Progenitor cell of endocrine pancreas (in vitro differentiated cells): ENCODE data around the gene FSTL1. TPM values are rescaled to one million over a fixed set of nuclear protein-coding genes. Genes with fewer than 3 reads are reported as not detected.

Source experiments
- DNase-seq: peaks from one replicate; pipeline ENCODE4 v3.0.0; 2021; ENCODE audit warnings: low spot score; ENCODE audit not compliant: unreplicated experiment
- H3K27ac Mint-ChIP-seq: 2 replicates; pipeline ENCODE4 v1.8.0; 2021; ENCODE audit warnings: mild to moderate bottlenecking, moderate library complexity, mixed read lengths
- H3K27me3 Mint-ChIP-seq: 2 replicates; pipeline ENCODE4 v1.8.0; 2021; ENCODE audit warnings: mixed read lengths
- H3K36me3 Mint-ChIP-seq: 2 replicates; pipeline ENCODE4 v1.8.0; 2022; ENCODE audit warnings: mixed read lengths; ENCODE audit not compliant: insufficient read depth
- H3K4me1 Mint-ChIP-seq: 2 replicates; pipeline ENCODE4 v1.8.0; 2021; ENCODE audit warnings: low read depth, mixed read lengths
- H3K4me3 Mint-ChIP-seq: 2 replicates; pipeline ENCODE4 v1.8.0; 2021; ENCODE audit warnings: low read depth, mild to moderate bottlenecking, moderate library complexity, mixed read lengths
- H3K9me3 Mint-ChIP-seq: 2 replicates; pipeline ENCODE4 v1.8.0; 2021; ENCODE audit warnings: low read depth, mixed read lengths
- total RNA-seq: library from RNA; stranded (reverse); gene quantifications from 2 replicates; pipeline ENCODE4 v1.2.1, GENCODE V29; 2021
- TF ChIP-seq, protein P1 (sequence below): fragments of 200-600 bp; sonication (generic); IDR thresholded peaks from one replicate; pipeline ENCODE4 v1.5.0; 2021; ENCODE audit warnings: antibody characterized with exemption, mild to moderate bottlenecking; ENCODE audit not compliant: unreplicated experiment

FSTL1 gene
- total RNA-seq, 1 donor from 2014 or later, result 210 TPM

DNA sequence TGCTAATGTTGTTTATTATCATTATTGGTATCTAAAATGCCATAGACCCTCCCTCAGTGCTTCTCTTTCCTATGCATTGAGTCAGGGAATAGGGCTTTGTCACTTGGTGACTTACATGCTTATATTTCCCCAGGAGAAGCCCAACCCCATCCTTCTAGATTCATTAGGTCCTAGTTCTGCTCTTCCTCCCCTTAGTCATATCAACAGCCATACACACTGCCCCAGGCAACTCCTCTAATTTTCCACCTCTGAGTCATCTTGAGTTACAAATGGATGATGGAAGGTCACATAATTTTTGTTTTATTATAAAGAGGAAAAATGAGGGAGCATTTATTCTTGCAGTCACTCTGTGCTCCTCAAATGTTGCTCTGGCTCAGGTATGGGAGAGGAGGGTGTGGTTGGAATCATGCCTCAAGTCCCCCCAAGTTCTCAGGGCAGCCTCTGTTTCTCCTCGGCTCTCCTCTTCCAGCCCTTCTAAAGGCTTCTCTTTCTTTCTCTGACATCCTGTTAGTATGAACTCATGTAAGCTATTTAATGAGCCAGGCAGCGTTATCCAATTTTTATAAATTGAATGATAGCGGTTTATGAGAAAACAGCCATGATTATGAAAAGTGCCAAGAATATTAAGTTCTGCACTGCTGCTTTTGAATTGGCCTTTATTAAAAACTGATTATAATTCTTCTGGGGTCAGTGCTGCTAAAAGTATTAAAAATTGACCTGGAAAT, 45.6 kb upstream of the FSTL1 start:
- H3K27me3 Mint-ChIP-seq, result peaks cover under 1% of the 10 kb centered on the region
- TF ChIP-seq, protein P1, sequence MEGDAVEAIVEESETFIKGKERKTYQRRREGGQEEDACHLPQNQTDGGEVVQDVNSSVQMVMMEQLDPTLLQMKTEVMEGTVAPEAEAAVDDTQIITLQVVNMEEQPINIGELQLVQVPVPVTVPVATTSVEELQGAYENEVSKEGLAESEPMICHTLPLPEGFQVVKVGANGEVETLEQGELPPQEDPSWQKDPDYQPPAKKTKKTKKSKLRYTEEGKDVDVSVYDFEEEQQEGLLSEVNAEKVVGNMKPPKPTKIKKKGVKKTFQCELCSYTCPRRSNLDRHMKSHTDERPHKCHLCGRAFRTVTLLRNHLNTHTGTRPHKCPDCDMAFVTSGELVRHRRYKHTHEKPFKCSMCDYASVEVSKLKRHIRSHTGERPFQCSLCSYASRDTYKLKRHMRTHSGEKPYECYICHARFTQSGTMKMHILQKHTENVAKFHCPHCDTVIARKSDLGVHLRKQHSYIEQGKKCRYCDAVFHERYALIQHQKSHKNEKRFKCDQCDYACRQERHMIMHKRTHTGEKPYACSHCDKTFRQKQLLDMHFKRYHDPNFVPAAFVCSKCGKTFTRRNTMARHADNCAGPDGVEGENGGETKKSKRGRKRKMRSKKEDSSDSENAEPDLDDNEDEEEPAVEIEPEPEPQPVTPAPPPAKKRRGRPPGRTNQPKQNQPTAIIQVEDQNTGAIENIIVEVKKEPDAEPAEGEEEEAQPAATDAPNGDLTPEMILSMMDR, result no peak

DNA sequence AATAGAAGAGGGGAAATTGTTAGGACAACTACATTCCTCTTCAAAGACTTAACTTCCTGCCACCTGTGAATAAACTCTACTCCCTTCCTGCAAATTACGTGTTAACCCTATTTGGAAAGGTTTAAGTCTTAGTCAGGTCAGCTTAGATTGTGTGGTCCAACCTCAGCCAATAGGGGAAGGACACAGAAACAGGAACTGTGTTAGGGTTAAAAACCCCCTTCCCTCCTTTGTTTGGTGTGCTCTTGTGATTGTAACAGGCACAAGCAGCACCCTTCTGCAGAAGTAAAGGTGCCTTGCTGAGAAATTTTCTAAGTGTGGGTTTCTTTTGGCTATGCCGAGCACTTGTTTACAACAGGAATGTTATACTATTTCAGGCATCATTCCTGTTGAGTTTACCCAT, 45.0 kb upstream of the FSTL1 start:
- no peaks in the 10 kb centered on the region for H3K36me3 Mint-ChIP-seq
- no peaks in the 10 kb centered on the region for H3K4me1 Mint-ChIP-seq
- TF ChIP-seq, protein P1, result no peak
- H3K4me3 Mint-ChIP-seq, result no peak overlapping the region
- peaks cover 8% of the 10 kb centered on the region for H3K9me3 Mint-ChIP-seq
- H3K27me3 Mint-ChIP-seq, result peaks cover 4% of the 10 kb centered on the region
- DNase-seq, result no peak
- no peak overlapping the region for H3K27ac Mint-ChIP-seq

More for the DNA sequence above, 45.6 kb upstream of the FSTL1 start:
- H3K36me3 Mint-ChIP-seq, result no peaks in the 10 kb centered on the region
- DNase-seq, result no peak
- no peak overlapping the region for H3K4me3 Mint-ChIP-seq
- H3K27ac Mint-ChIP-seq, result no peak overlapping the region
- H3K9me3 Mint-ChIP-seq, result peaks cover 8% of the 10 kb centered on the region
- H3K4me1 Mint-ChIP-seq, result no peaks in the 10 kb centered on the region

DNA sequence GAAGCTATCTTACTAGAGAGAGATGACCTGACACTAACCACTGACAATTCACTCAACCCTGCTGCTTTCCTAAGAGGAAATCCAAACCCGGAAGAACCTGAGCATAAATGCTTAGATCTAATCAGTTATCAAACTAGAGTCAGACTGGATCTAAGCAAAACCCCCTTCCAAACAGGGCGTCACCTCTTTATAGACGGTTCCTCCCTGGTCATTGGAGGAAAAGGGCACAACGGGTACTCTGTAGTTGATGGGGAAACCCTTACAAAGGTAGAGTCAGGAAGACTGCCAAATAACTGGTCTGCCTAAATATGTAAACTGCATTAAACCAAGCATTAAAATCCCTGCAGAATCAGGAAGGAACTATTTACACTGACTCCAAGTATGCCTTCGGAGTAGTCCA, 41.3 kb upstream of the FSTL1 start:
- H3K27me3 Mint-ChIP-seq, result peaks cover 4% of the 10 kb centered on the region
- H3K4me1 Mint-ChIP-seq, result peaks cover under 1% of the 10 kb centered on the region
- TF ChIP-seq, protein P1, result no peak
- no peak overlapping the region for H3K27ac Mint-ChIP-seq
- H3K4me3 Mint-ChIP-seq, result no peak overlapping the region
- no peak for DNase-seq
- no peaks in the 10 kb centered on the region for H3K36me3 Mint-ChIP-seq
- H3K9me3 Mint-ChIP-seq, result peaks cover 8% of the 10 kb centered on the region

DNA sequence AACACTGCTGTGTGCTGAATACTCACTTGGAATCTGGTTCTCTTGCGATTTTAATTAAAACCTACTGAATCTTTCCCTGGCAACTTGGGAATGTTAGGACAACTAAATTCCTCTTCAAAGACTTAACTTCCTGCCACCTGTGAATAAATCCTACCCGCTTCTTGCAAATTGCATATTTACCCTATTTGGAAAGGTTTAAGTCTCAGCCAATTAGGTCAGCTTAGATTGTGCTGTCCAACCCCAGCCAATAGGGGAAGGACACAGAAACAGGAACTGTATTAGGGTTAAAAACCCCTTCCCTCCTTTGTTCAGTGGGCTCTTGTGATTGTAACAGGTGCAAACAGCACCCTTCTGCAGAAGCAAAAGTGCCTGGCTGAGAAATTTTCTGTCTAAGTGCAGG, 38.6 kb upstream of the FSTL1 start:
- DNase-seq, result no peak
- Mint-ChIP-seq H3K4me3 (no peak overlapping the region), H3K9me3 (no peaks in the 10 kb centered on the region), H3K36me3 (no peaks in the 10 kb centered on the region), H3K4me1 (peaks cover 3% of the 10 kb centered on the region), H3K27me3 (peaks cover 4% of the 10 kb centered on the region), H3K27ac (no peak overlapping the region)
- TF ChIP-seq, protein P1, result no peak

DNA sequence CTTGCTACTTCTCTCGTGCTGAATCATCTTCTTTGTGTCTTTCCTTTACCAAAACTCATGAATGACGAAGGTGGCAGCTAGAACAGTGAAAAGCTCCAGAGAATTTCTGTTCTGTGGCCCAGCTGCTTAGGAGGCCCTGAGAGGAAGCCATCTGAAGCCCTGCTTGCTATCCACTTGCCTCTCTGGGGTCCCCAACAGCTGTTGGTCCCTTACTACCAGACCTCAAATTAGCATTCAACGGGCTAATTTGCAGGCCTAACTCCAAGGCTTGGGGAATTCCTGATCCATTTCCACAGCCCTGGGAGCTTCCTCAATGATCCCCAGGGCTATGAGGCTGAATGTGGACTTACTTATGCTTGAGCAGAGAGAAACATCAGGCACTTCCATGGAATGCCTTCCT, 37.5 kb upstream of the FSTL1 start:
- H3K4me3 Mint-ChIP-seq, result no peak overlapping the region
- H3K9me3 Mint-ChIP-seq, result no peaks in the 10 kb centered on the region
- no peak for DNase-seq
- H3K36me3 Mint-ChIP-seq, result no peaks in the 10 kb centered on the region
- H3K27me3 Mint-ChIP-seq, result peaks cover 4% of the 10 kb centered on the region
- no peak overlapping the region for H3K27ac Mint-ChIP-seq
- H3K4me1 Mint-ChIP-seq, result peaks cover 3% of the 10 kb centered on the region
- TF ChIP-seq, protein P1, result no peak
